OCI-LY3 (cell line): ENCODE data around the gene OBSCN.

Experiments
- CTCF ChIP-seq: fragments of 200-600, 300-600 bp; sonication (generic); IDR thresholded peaks from 2 replicates; pipeline ENCODE4 v1.5.1; 2014; ENCODE audit warnings: antibody characterized with exemption, low read length, low read depth
- EZH2phosphoT487 ChIP-seq: fragments of 200-600 bp; shearing (Covaris generic); IDR thresholded peaks from 2 replicates; pipeline ENCODE4 v1.6.1; 2018; ENCODE audit warnings: antibody characterized with exemption, mixed run types, low read depth

GRCh38 chr1:228293816-228294500 lies 86.1 kb downstream of the OBSCN start:
- TF ChIP-seq CTCF (no peak), EZH2phosphoT487 (no peak)
